Mucosa of rectum (tissue), 2 donors: ENCODE data around the gene MRPL33.
"Not testable (repeated sequence)": the region's sequence is repeated elsewhere in the genome, so short reads cannot be mapped to it uniquely, and the experiment has no call there.

Experiments used
- H3K27ac ChIP-seq, 2 donors: one replicate each; pipeline ENCODE4 v1.7.0; 2013; ENCODE audit warnings: inconsistent platforms in 2 of 2, low read depth in 2 of 2, low read length in 2 of 2
- H3K27me3 ChIP-seq, 2 donors: one replicate each; pipeline ENCODE4 v1.7.0; 2013; ENCODE audit warnings: low read length in 2 of 2; ENCODE audit not compliant: control insufficient read depth in 2 of 2, insufficient read depth in 2 of 2
- H3K36me3 ChIP-seq, 2 donors: one replicate each; pipeline ENCODE4 v1.7.0; 2013; ENCODE audit warnings: low read length in 2 of 2; ENCODE audit not compliant: control insufficient read depth in 2 of 2, insufficient read depth in 2 of 2
- H3K4me1 ChIP-seq, 2 donors: one replicate each; pipeline ENCODE4 v1.7.0; 2013; ENCODE audit warnings: low read length in 2 of 2, mild to moderate bottlenecking in 1 of 2; ENCODE audit not compliant: control insufficient read depth in 2 of 2, insufficient read depth in 2 of 2
- H3K4me3 ChIP-seq, 2 donors: one replicate each; pipeline ENCODE4 v1.7.0; 2013; ENCODE audit warnings: low read length in 2 of 2
- H3K9ac ChIP-seq, 2 donors: one replicate each; pipeline ENCODE4 v1.7.0; 2013; ENCODE audit warnings: low read length in 2 of 2, low read depth in 1 of 2, mild to moderate bottlenecking in 1 of 2
- H3K9me3 ChIP-seq, 2 donors: one replicate each; pipeline ENCODE4 v1.7.0; 2013; ENCODE audit warnings: low read length in 2 of 2; ENCODE audit not compliant: control insufficient read depth in 2 of 2
- donor health status: healthy.
- donor health status: Normal muscosa, but diverticular disease.

The MRPL33 gene

GRCh38 chr2:27756091-27756490 is 15.4 kb upstream of the MRPL33 start:
- H3K4me1 ChIP-seq = no peaks in the 10 kb centered on the region
- H3K27ac ChIP-seq = no peak overlapping the region
- H3K9me3 ChIP-seq = no peaks in the 10 kb centered on the region
- H3K9ac ChIP-seq = no peak overlapping the region
- H3K4me3 ChIP-seq = no peak overlapping the region
- no peaks in the 10 kb centered on the region for H3K36me3 ChIP-seq
- no peaks in the 10 kb centered on the region for H3K27me3 ChIP-seq

- Histone ChIP-seq H3K9me3 (no peaks in the 10 kb centered on the region), H3K36me3 (no peaks in the 10 kb centered on the region), H3K9ac (no peak overlapping the region), H3K27me3 (no peaks in the 10 kb centered on the region), H3K4me3 (no peak overlapping the region), H3K4me1 (no peaks in the 10 kb centered on the region), H3K27ac (no peak overlapping the region)
Measured at GRCh38 chr2:27756544-27757498, 14.7 kb upstream of the MRPL33 start.

- H3K9me3 ChIP-seq = no peaks in the 10 kb centered on the region
- H3K27me3 ChIP-seq = no peaks in the 10 kb centered on the region
- peaks cover 0 to 9% of the 10 kb centered on the region in 2 donors for H3K4me1 ChIP-seq
- no peak overlapping the region for H3K27ac ChIP-seq
- no peak overlapping the region for H3K4me3 ChIP-seq
- no peak overlapping the region for H3K9ac ChIP-seq
- no peaks in the 10 kb centered on the region for H3K36me3 ChIP-seq
Measured at GRCh38 chr2:27762951-27763906, 8.3 kb upstream of the MRPL33 start.

DNA sequence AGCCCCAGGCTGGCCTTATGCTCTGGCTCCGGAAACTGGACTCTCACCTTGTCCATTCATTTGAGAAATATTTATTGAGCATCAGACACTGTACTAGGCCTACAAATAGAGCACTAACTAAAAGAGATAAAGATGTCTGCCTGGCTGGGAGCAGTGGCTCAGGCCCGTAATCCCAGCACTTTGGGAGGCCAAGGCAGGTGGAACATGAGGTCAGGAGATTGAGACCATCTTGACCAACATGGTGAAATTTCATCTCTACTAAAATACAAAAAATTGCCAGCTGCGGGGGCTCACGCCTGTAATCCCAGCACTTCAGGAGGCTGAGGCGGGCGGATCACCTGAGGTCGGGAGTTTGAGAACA is 7.6 kb upstream of the MRPL33 start:
- Histone ChIP-seq H3K27me3 (no peaks in the 10 kb centered on the region), H3K27ac (no peak overlapping the region), H3K9ac (no peak overlapping the region), H3K9me3 (no peaks in the 10 kb centered on the region), H3K36me3 (no peaks in the 10 kb centered on the region), H3K4me3 (no peak overlapping the region), H3K4me1 (peaks cover 0 to 9% of the 10 kb centered on the region in 2 donors)

DNA sequence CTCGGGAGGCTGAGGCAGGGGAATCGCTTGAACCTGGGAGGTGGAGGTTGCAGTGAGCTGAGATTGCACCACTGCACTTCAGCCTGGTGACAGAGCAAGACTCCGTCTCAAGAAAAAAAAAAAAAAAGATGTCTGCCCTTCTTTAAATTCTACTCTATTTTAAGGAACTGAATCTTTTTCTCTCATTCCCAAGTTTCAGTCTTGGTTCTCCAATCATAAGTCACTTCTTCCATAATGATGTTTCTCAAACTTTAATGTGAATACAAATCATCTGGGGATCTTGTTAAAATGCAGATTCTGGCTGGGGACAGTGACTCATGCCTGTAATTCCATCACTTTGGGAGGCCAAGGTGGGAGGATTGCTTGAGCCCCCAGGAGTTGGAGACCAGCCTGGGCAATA is 7.0 kb upstream of the MRPL33 start:
- not testable (repeated sequence) for H3K4me3 ChIP-seq, H3K36me3 ChIP-seq

DNA sequence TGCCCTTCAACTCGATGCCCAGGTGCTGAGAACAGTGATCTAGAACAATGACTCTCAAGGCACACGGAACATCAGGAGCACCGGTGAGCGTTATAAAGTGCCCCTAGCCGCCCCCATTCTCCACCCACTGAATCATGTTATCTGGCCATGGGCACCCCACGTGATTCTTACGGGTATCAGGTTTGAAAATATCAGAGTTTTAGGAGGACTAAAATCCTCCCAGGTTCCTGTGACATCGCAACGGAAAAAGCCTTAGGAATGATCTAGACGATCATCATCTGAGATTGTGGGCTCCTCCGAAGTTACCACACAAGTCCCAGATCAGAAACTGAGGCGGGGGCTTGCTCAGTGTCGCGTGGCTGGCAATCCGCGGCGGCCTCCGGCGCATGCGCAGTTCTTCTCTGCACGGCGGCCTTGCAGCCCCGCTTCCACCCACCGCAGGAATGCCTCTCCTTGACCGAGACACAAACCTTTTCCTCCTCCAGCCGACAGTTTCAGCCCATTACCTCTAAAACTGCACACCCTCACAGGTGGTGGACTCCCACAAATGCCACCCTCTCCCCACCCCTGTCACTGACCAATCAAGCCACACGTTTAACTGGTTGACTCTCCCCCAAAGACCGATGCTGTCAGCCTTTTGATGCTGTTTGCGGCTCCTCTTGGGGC is 5.8 kb upstream of the MRPL33 start:
- peaks cover 0 to 9% of the 10 kb centered on the region in 2 donors for H3K4me1 ChIP-seq
- no peaks in the 10 kb centered on the region for H3K27me3 ChIP-seq
- H3K4me3 ChIP-seq = peak overlapping the region; percentile 55 to 70
- H3K9ac ChIP-seq = peak overlapping the region; percentile 47 to 66
- no peak overlapping the region for H3K27ac ChIP-seq
- no peaks in the 10 kb centered on the region for H3K36me3 ChIP-seq
- H3K9me3 ChIP-seq = no peaks in the 10 kb centered on the region

More for the DNA sequence above, 7.0 kb upstream of the MRPL33 start:
- not testable (repeated sequence) for H3K9ac ChIP-seq, H3K9me3 ChIP-seq, H3K4me1 ChIP-seq, H3K27ac ChIP-seq, H3K27me3 ChIP-seq

- Histone ChIP-seq H3K27ac (no peak overlapping the region), H3K27me3 (no peaks in the 10 kb centered on the region), H3K9ac (peak overlapping the region in 1 of 2 donors; percentile 66), H3K4me3 (peak overlapping the region; percentile 55 to 70), H3K9me3 (no peaks in the 10 kb centered on the region), H3K4me1 (peaks cover 0 to 15% of the 10 kb centered on the region in 2 donors), H3K36me3 (no peaks in the 10 kb centered on the region)
Measured at GRCh38 chr2:27766287-27766661, 5.2 kb upstream of the MRPL33 start.

DNA sequence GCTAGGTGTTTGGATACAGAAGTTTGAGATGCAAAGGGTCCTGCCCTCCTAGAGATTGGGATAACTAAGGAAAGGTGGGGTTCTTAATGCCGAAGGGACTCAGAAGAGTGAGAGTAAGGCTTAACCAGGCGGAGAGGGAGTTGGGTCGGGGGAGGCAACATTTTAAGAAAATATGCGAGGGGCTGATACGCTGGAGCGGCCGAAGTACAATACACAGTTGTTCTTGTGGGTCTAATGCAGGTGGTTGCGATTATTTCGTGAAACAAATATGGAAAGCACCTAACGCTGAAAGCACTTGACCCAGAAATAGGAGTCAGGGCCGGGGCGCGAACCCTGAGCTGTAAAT is 344 bp upstream of the MRPL33 start:
- H3K9me3 ChIP-seq = no peaks in the 10 kb centered on the region
- peak overlapping the region; percentile 93 to 97 for H3K9ac ChIP-seq
- peaks cover 6 to 7% of the 10 kb centered on the region in 2 donors for H3K36me3 ChIP-seq
- H3K27me3 ChIP-seq = no peaks in the 10 kb centered on the region
- H3K4me1 ChIP-seq = peaks cover 13 to 17% of the 10 kb centered on the region in 2 donors
- H3K4me3 ChIP-seq = peak overlapping the region; percentile 97 to 99
- peak overlapping the region; percentile 89 to 90 for H3K27ac ChIP-seq

- H3K9ac ChIP-seq = peak overlapping the region in 1 of 2 donors; percentile 34
- no peak overlapping the region for H3K27ac ChIP-seq
Measured at GRCh38 chr2:27772804-27773203, 1.3 kb downstream of the MRPL33 start.

More at GRCh38 chr2:27772804-27773203, 1.3 kb downstream of the MRPL33 start:
- no peaks in the 10 kb centered on the region for H3K27me3 ChIP-seq
- H3K4me1 ChIP-seq = peaks cover 13 to 15% of the 10 kb centered on the region in 2 donors
- peaks cover 9% of the 10 kb centered on the region in 2 donors for H3K36me3 ChIP-seq
- H3K9me3 ChIP-seq = no peaks in the 10 kb centered on the region
- peak overlapping the region in 1 of 2 donors; percentile 97 for H3K4me3 ChIP-seq
